T follicular helper cell (primary cell): ENCODE measurements around the gene RASAL2.
"Not testable (repeated sequence)": the region's sequence is repeated elsewhere in the genome, so short reads cannot be mapped to it uniquely, and the experiment has no call there.

Experiments
- DNase-seq: peaks from one replicate; pipeline ENCODE4 v3.0.0-alpha.2; 2020; ENCODE audit warnings: low read depth

The RASAL2 gene

GRCh38 chr1:178237121-178237520 lies 143.2 kb downstream of the RASAL2 start:
- DNase-seq = no peak

- no peak for DNase-seq
These were observed 145.0 kb downstream of the RASAL2 start for GRCh38 chr1:178238722-178239510.

GRCh38 chr1:178241057-178241456 lies 147.2 kb downstream of the RASAL2 start:
- DNase-seq = no peak

- no peak for DNase-seq
These were observed 147.9 kb downstream of the RASAL2 start for GRCh38 chr1:178241837-178242236.

- no peak for DNase-seq
These were observed 149.2 kb downstream of the RASAL2 start for GRCh38 chr1:178243119-178243518.

- no peak for DNase-seq
These were observed 150.0 kb downstream of the RASAL2 start for GRCh38 chr1:178243890-178244289.

- DNase-seq = not testable (repeated sequence)
These were observed 154.4 kb downstream of the RASAL2 start for GRCh38 chr1:178248284-178248683.

GRCh38 chr1:178253581-178253980 lies 159.7 kb downstream of the RASAL2 start:
- not testable (repeated sequence) for DNase-seq

- DNase-seq = no peak
These were observed 160.5 kb downstream of the RASAL2 start for GRCh38 chr1:178254433-178254832.

- DNase-seq = no peak
These were observed 164.6 kb downstream of the RASAL2 start for GRCh38 chr1:178258536-178258935.

GRCh38 chr1:178262120-178262500 lies 168.2 kb downstream of the RASAL2 start:
- no peak for DNase-seq

GRCh38 chr1:178263341-178263740 lies 169.4 kb downstream of the RASAL2 start:
- no peak for DNase-seq

GRCh38 chr1:178266113-178266512 lies 172.2 kb downstream of the RASAL2 start:
- no peak for DNase-seq

- no peak for DNase-seq
These were observed 172.7 kb downstream of the RASAL2 start for GRCh38 chr1:178266619-178267066.

- DNase-seq = no peak
These were observed 173.8 kb downstream of the RASAL2 start for GRCh38 chr1:178267646-178268094.

GRCh38 chr1:178271471-178271870 lies 177.6 kb downstream of the RASAL2 start:
- DNase-seq = no peak

GRCh38 chr1:178273707-178274410 lies 180.0 kb downstream of the RASAL2 start:
- DNase-seq = no peak

- DNase-seq = no peak
These were observed 181.1 kb downstream of the RASAL2 start for GRCh38 chr1:178275049-178275448.

- DNase-seq = no peak
These were observed 181.6 kb downstream of the RASAL2 start for GRCh38 chr1:178275553-178275952.

- no peak for DNase-seq
These were observed 184.1 kb downstream of the RASAL2 start for GRCh38 chr1:178277793-178278530.

- DNase-seq = no peak
These were observed 185.2 kb downstream of the RASAL2 start for GRCh38 chr1:178278916-178279686.

- DNase-seq = no peak
These were observed 189.1 kb downstream of the RASAL2 start for GRCh38 chr1:178282949-178283367.
